SU-DHL-6 (cell line): ENCODE measurements around the gene CCNQ.

Source experiments
- H2AFZ ChIP-seq: fragments of 200-600 bp; sonication (generic); 2 replicates; pipeline ENCODE4 v1.6.1; 2014; ENCODE audit warnings: low read depth, mild to moderate bottlenecking, moderate library complexity, mixed read lengths, antibody characterized with exemption, low read length; ENCODE audit not compliant: severe bottlenecking
- H3F3A ChIP-seq: fragments of 200-600 bp; shearing (Covaris generic); 2 replicates; pipeline ENCODE4 v1.6.0; 2016; ENCODE audit warnings: antibody characterized with exemption, mild to moderate bottlenecking; ENCODE audit not compliant: insufficient read depth
- H3K27ac ChIP-seq: fragments of 200-600 bp; sonication (generic); 2 replicates; pipeline ENCODE4 v1.5.1; 2016; ENCODE audit warnings: low read depth, mild to moderate bottlenecking, low read length, moderate library complexity, mixed read lengths
- H3K27me3 ChIP-seq: fragments of 200-600 bp; sonication (generic), shearing (Covaris generic); 2 replicates; pipeline ENCODE4 v1.6.0; 2014; ENCODE audit warnings: mild to moderate bottlenecking, low read length
- H3K36me3 ChIP-seq: fragments of 200-600 bp; sonication (generic); 2 replicates; pipeline ENCODE4 v1.6.1; 2014; ENCODE audit warnings: mild to moderate bottlenecking, low read length, mixed read lengths
- H3K4me2 ChIP-seq: fragments of 300-600, 200-600 bp; shearing (Covaris generic), sonication (generic); 2 replicates; pipeline ENCODE4 v1.6.0; 2014; ENCODE audit warnings: low read length, low read depth, mild to moderate bottlenecking; ENCODE audit not compliant: poor library complexity, severe bottlenecking
- H3K4me3 ChIP-seq: fragments of 200-600 bp; sonication (generic); 2 replicates; pipeline ENCODE4 v1.5.1; 2014; ENCODE audit warnings: antibody characterized with exemption, low read length, mild to moderate bottlenecking, mixed read lengths; ENCODE audit not compliant: insufficient read depth, poor library complexity, severe bottlenecking
- H3K79me2 ChIP-seq: fragments of 200-600 bp; sonication (generic); 2 replicates; pipeline ENCODE4 v1.6.1; 2014; ENCODE audit warnings: mild to moderate bottlenecking, low read length, moderate library complexity; ENCODE audit not compliant: insufficient read depth
- H3K9ac ChIP-seq: fragments of 200-600 bp; sonication (generic); 2 replicates; pipeline ENCODE4 v1.7.0; 2014; ENCODE audit warnings: mild to moderate bottlenecking, low read length
- H3K9me2 ChIP-seq: fragments of 200-600 bp; sonication (generic); replicated peaks from 2 replicates; pipeline ENCODE4 v1.6.1; 2014; ENCODE audit warnings: low read length; ENCODE audit not compliant: insufficient read depth
- H3K9me3 ChIP-seq: fragments of 200-600 bp; sonication (generic); 2 replicates; pipeline ENCODE4 v1.6.1; 2014; ENCODE audit warnings: low read length, mixed read lengths; ENCODE audit not compliant: insufficient read depth
- H4K20me1 ChIP-seq: fragments of 200-600 bp; sonication (generic); 2 replicates; pipeline ENCODE4 v1.6.1; 2014; ENCODE audit warnings: low read depth, mild to moderate bottlenecking, antibody characterized with exemption, low read length, moderate library complexity, mixed read lengths
- EZH2phosphoT487 ChIP-seq: fragments of 200-600 bp; sonication (generic), shearing (Covaris generic); conservative IDR thresholded peaks from 2 replicates; pipeline ENCODE4 v1.6.1; 2018; ENCODE audit warnings: mild to moderate bottlenecking, antibody characterized with exemption, low read length, moderate library complexity, mixed read lengths
- TF ChIP-seq, protein P1 (sequence below): fragments of 200-600 bp; sonication (generic); IDR thresholded peaks from one replicate; pipeline ENCODE4 v1.5.1; 2017; ENCODE audit warnings: antibody characterized with exemption, mild to moderate bottlenecking, low read length, moderate library complexity; ENCODE audit not compliant: insufficient read depth, poor library complexity, severe bottlenecking

The CCNQ gene

DNA sequence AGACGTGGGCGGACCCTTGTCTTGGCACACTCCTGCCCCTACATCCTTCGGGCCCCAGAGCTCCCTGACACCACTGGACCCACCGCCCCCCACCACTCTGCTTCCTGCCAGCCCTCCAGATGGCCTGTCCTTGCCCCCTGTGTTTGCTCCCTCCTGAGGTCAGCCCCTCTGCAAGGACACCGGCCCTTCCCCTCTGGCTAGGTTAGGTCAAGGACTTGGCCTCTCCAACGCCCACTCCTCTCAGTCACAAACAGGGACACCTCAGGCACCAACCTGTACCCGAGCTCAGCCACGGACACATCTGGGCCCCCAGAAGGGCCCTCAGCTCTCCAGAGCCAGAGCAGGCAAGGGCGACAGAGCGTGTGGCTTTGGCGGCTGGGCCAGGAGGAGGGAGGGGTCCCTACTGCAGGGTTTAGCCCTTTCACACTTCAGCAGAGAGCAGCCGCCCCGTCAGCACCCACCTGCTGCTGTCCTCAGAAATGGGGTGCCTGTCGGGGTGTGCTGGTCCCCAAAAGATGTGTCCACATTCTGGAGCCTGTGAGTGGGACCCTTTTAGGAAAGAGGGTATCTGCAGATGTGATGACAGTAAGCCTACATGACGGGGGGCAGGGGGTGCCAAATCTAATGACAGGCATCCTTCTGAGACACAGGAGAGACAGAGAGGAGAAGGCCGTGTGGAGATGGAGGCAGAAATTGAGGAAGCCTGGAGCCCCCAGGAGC lies 24.5 kb upstream of the CCNQ start:
- no peak overlapping the region for H3K4me2 ChIP-seq
- H3K36me3 ChIP-seq = no peaks in the 10 kb centered on the region
- H3K9ac ChIP-seq = no peak overlapping the region
- H3K79me2 ChIP-seq = no peaks in the 10 kb centered on the region
- no peaks in the 10 kb centered on the region for H3K27me3 ChIP-seq
- H2AFZ ChIP-seq = no peak overlapping the region
- no peak overlapping the region for H3K4me3 ChIP-seq
- no peaks in the 10 kb centered on the region for H4K20me1 ChIP-seq
- TF ChIP-seq EZH2phosphoT487 = no peak
- TF ChIP-seq, protein P1, sequence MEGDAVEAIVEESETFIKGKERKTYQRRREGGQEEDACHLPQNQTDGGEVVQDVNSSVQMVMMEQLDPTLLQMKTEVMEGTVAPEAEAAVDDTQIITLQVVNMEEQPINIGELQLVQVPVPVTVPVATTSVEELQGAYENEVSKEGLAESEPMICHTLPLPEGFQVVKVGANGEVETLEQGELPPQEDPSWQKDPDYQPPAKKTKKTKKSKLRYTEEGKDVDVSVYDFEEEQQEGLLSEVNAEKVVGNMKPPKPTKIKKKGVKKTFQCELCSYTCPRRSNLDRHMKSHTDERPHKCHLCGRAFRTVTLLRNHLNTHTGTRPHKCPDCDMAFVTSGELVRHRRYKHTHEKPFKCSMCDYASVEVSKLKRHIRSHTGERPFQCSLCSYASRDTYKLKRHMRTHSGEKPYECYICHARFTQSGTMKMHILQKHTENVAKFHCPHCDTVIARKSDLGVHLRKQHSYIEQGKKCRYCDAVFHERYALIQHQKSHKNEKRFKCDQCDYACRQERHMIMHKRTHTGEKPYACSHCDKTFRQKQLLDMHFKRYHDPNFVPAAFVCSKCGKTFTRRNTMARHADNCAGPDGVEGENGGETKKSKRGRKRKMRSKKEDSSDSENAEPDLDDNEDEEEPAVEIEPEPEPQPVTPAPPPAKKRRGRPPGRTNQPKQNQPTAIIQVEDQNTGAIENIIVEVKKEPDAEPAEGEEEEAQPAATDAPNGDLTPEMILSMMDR = no peak
- H3F3A ChIP-seq = no peaks in the 10 kb centered on the region
- H3K9me2 ChIP-seq = no peaks in the 10 kb centered on the region
- no peaks in the 10 kb centered on the region for H3K9me3 ChIP-seq
- no peak overlapping the region for H3K27ac ChIP-seq

DNA sequence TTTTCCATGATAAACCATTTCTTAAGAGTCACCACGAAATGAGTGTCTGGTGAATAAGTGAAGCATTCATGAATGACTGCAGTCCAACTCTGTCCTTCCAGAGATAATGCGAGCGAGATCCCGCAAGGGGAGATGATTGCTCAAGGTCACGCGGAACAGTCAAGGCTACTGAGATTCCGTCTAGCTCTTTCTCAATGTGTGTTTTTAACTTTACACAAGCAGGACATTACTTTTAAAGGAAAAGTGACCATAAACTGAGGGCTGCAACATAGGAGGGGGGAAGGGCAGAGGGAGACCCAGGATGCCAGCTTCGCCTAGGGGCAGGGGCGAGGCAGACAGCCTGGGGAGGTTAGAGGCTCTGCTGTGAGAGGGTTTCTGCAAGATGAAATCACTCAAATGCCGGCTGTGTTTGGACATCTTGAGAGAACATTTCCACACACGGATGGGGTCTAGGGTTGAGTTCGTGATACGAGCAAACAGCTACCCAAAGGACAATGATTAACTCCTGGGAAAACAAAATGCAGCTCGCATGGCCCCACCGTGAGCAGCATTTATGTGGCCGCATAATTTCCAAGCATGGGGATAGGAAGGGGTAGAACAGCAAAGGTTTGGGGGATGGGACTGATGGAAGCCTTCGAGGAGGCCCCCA lies 23.8 kb upstream of the CCNQ start:
- no peak overlapping the region for H3K27ac ChIP-seq
- H3K79me2 ChIP-seq = no peaks in the 10 kb centered on the region
- no peak overlapping the region for H3K9ac ChIP-seq
- H3K4me3 ChIP-seq = no peak overlapping the region
- no peak overlapping the region for H2AFZ ChIP-seq
- H3K4me2 ChIP-seq = no peak overlapping the region
- TF ChIP-seq, protein P1 = no peak
- no peak for TF ChIP-seq EZH2phosphoT487
- no peaks in the 10 kb centered on the region for H3K36me3 ChIP-seq
- no peaks in the 10 kb centered on the region for H3F3A ChIP-seq
- H3K9me2 ChIP-seq = no peaks in the 10 kb centered on the region
- H3K27me3 ChIP-seq = no peaks in the 10 kb centered on the region
- H3K9me3 ChIP-seq = no peaks in the 10 kb centered on the region
- H4K20me1 ChIP-seq = no peaks in the 10 kb centered on the region

DNA sequence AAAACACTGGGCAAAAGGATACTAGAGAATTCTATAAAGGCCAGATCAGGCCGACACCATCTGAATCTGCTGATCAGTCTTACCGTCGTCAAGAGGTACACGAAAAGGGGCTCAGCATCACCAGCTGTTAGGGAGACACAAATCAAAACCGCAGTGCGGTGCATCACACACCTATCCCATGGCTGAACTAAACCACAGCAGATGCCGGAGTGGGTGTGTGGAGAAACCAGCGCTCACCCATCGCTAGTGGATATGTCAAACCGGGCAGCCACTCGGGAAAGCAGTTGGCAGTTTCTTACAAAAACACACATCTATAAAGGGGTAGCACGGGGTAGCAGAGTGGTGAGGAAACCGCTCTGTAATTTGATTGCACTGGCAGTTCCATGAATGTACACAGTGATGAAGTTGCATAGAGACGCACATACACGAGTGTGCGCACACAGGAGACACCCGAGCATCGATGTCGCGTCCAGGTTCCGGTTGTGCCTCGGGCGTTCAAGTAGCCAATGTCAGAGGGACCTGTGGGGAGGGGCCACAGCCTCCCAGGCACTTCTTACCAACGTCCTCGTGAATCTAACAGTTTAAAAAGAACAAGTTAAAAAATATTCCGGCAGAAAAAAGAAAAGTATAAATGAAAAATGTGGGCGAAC lies 23.1 kb upstream of the CCNQ start:
- no peaks in the 10 kb centered on the region for H3K36me3 ChIP-seq
- H3K4me2 ChIP-seq = no peak overlapping the region
- H3K9ac ChIP-seq = no peak overlapping the region
- no peaks in the 10 kb centered on the region for H4K20me1 ChIP-seq
- no peak overlapping the region for H3K27ac ChIP-seq
- TF ChIP-seq, protein P1 = no peak
- no peak for TF ChIP-seq EZH2phosphoT487
- no peaks in the 10 kb centered on the region for H3K9me3 ChIP-seq
- no peaks in the 10 kb centered on the region for H3K79me2 ChIP-seq
- no peaks in the 10 kb centered on the region for H3K27me3 ChIP-seq
- no peak overlapping the region for H3K4me3 ChIP-seq
- no peaks in the 10 kb centered on the region for H3K9me2 ChIP-seq
- no peaks in the 10 kb centered on the region for H3F3A ChIP-seq
- H2AFZ ChIP-seq = no peak overlapping the region
